GM18909 (cell line): ENCODE measurements around the gene AP4E1.
A peak's percentile ranks its signal among the peaks of the same experiment; 100 is the strongest.
"Not testable (repeated sequence)": the region's sequence is repeated elsewhere in the genome, so short reads cannot be mapped to it uniquely, and the experiment has no call there.

Experiments
- ATAC-seq: cut with Tn5 transposase; IDR thresholded peaks from one replicate; pipeline ENCODE4 v1.9.1; 2021; ENCODE audit warnings: mild to moderate bottlenecking; ENCODE audit not compliant: unreplicated experiment, poor library complexity

The AP4E1 gene

GRCh38 chr15:50886611-50887345 is 21.7 kb upstream of the AP4E1 start:
- ATAC-seq, result no peak

- no peak for ATAC-seq
Observed at GRCh38 chr15:50888054-50888453, 20.4 kb upstream of the AP4E1 start.

- no peak for ATAC-seq
Observed at GRCh38 chr15:50889589-50889988, 18.9 kb upstream of the AP4E1 start.

- no peak for ATAC-seq
Observed at GRCh38 chr15:50890751-50891150, 17.7 kb upstream of the AP4E1 start.

- ATAC-seq, result no peak
Observed at GRCh38 chr15:50891159-50891558, 17.3 kb upstream of the AP4E1 start.

GRCh38 chr15:50893976-50894375 is 14.5 kb upstream of the AP4E1 start:
- no peak for ATAC-seq

GRCh38 chr15:50901390-50901789 is 7.1 kb upstream of the AP4E1 start:
- not testable (repeated sequence) for ATAC-seq

GRCh38 chr15:50904211-50904610 is 4.3 kb upstream of the AP4E1 start:
- ATAC-seq, result no peak

- ATAC-seq, result no peak
Observed at GRCh38 chr15:50905055-50905454, 3.4 kb upstream of the AP4E1 start.

- ATAC-seq, result peak; percentile 66
Observed at GRCh38 chr15:50906954-50907600, 1.4 kb upstream of the AP4E1 start.

- peak; percentile 32 for ATAC-seq
Observed at GRCh38 chr15:50907601-50908208, 778 bp upstream of the AP4E1 start.

- no peak for ATAC-seq
Observed at GRCh38 chr15:50909010-50909317, 481 bp downstream of the AP4E1 start.

- not testable (repeated sequence) for ATAC-seq
Observed at GRCh38 chr15:50910426-50910795, 1.9 kb downstream of the AP4E1 start.

- ATAC-seq, result no peak
Observed at GRCh38 chr15:50911001-50911400, 2.5 kb downstream of the AP4E1 start.

GRCh38 chr15:50911621-50912020 is 3.1 kb downstream of the AP4E1 start:
- ATAC-seq, result no peak

GRCh38 chr15:50916400-50916799 is 7.9 kb downstream of the AP4E1 start:
- no peak for ATAC-seq

GRCh38 chr15:50919359-50919758 is 10.9 kb downstream of the AP4E1 start:
- ATAC-seq, result not testable (repeated sequence)

- ATAC-seq, result no peak
Observed at GRCh38 chr15:50925281-50925680, 16.8 kb downstream of the AP4E1 start.

GRCh38 chr15:50929062-50929461 is 20.6 kb downstream of the AP4E1 start:
- no peak for ATAC-seq

- no peak for ATAC-seq
Observed at GRCh38 chr15:50930792-50931191, 22.3 kb downstream of the AP4E1 start.

GRCh38 chr15:50933341-50933740 is 24.9 kb downstream of the AP4E1 start:
- ATAC-seq, result no peak

- no peak for ATAC-seq
Observed at GRCh38 chr15:50938525-50938924, 30.0 kb downstream of the AP4E1 start.
